IPS-NIHi7 (cell line): ENCODE data around the gene DDO.
"Not testable (repeated sequence)": the region's sequence is repeated elsewhere in the genome, so short reads cannot be mapped to it uniquely, and the experiment has no call there.

Experiments used
- DNase-seq: peaks from one replicate; pipeline ENCODE4 v3.0.0; 2012; ENCODE audit warnings: mixed read lengths; ENCODE audit errors: extremely low spot score

Gene DDO, protein sequence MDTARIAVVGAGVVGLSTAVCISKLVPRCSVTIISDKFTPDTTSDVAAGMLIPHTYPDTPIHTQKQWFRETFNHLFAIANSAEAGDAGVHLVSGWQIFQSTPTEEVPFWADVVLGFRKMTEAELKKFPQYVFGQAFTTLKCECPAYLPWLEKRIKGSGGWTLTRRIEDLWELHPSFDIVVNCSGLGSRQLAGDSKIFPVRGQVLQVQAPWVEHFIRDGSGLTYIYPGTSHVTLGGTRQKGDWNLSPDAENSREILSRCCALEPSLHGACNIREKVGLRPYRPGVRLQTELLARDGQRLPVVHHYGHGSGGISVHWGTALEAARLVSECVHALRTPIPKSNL

DNA sequence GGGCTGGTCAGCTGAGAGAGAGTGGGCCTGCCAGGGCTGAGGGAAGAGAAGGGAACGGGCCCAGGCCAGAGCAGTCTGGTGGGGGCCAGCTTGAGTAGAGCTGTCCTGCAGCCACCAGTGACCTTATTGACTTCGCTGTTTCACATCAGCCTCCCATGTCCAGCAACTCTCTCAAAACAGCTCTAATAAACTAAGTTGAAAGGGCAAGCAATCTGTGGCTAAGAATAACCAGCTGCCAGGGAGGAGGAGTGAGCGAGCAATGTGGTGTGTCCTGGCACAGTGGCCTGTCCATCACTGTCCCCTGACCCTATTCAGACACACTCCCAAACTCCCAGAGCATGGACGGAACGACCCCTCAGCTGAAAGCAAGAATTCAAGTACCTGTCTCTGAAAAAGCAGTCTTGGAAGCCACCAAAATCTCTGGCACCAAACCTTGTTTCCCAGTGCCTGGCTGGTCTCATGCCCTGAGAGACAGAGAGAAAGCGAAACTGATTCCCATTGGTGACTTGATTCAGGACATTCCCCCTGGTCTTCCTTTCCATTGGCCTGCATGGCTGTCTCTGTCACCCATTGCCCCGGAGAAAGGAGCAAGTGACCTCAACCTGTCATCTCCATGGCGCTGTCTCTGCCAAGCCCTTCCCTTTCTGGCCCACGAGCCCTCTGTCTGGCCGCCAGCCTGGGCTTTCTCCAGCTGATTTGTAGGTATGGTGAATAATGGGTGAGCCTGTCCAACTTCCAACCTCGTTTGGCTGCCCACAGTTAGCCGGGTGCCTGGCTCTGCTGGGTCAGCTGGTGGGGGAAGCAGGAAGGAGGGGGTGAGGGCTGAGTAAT is at the start of gene DDO:
Gene DDO, minus strand, starts transcription at position 490 of the 831 bp plus-strand sequence. CDS start 2,113 bp downstream, outside the sequence.
- DNase-seq, result no peak

GRCh38 chr6:110462884-110463481 is 47.6 kb upstream of the DDO start:
- no peak for DNase-seq

- no peak for DNase-seq
These were observed 46.0 kb upstream of the DDO start for GRCh38 chr6:110461376-110461775.

DNA sequence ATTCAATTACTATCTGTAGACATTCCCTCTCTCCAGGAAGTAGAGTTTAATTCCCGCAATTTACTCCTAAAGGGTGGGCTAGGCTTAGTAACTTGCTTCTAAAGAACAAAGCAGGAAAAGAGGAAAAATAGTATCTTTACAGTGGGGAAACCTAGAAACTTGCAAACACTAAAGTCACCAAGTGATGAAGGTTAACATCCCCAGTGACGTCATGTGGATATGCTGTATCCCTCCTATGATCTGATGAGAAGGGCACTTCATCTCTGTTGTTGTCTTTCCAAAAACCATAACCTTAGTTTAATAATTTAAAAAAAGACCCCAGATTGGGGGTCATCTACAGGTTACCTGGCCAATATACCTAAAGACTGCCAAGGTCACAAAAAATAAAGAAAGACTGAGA is 43.8 kb upstream of the DDO start:
- no peak for DNase-seq

DNA sequence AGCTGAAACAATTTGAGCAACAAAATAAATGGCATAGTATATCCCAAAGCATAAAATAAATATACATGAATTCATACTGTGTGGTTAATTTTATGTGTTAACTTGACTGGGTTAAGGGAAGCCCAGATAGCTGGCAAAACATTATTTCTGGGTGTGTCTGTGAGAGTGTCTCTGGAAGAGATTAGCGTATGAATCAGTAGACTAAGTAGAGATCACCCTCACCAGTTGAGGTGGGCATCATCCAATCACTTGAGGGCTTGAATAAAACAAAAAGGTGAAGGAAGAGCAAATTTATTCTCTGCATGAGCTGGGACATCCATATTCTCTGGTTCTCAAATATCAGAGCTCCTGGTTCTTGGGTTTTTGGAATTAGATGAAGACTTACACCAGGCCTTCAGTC is 43.1 kb upstream of the DDO start:
- no peak for DNase-seq

- DNase-seq, result not testable (repeated sequence)
These were observed 42.3 kb upstream of the DDO start for GRCh38 chr6:110457567-110458175.

- DNase-seq, result no peak
These were observed 41.3 kb upstream of the DDO start for GRCh38 chr6:110456694-110457093.

- no peak for DNase-seq
These were observed 34.1 kb upstream of the DDO start for GRCh38 chr6:110449541-110449895.

GRCh38 chr6:110448846-110449540 is 33.6 kb upstream of the DDO start:
- DNase-seq, result no peak

GRCh38 chr6:110447761-110448160 is 32.4 kb upstream of the DDO start:
- no peak for DNase-seq

- DNase-seq, result no peak
These were observed 31.0 kb upstream of the DDO start for GRCh38 chr6:110446405-110446804.

DNA sequence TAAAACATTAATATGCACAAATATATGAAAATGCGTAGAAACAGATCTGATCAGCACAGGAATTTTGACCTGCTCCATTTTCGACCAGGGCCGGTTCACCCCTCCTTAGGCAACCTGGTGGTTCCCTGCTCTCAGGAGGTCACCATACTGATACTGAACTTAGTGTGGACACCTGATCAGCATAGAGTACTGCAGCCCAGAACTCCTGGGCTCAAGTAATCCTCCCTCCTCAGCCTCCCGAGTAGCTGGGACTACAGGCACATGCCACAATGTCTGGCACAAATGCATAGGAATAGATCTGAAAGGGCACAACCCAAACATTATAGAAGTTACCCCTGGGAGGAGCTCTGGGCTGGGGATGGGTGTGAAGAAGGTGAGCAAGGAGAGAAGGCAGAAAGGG is 24.7 kb upstream of the DDO start:
- no peak for DNase-seq

- no peak for DNase-seq
These were observed 24.0 kb upstream of the DDO start for GRCh38 chr6:110439356-110439755.

GRCh38 chr6:110434961-110435602 is 19.7 kb upstream of the DDO start:
- DNase-seq, result no peak

DNA sequence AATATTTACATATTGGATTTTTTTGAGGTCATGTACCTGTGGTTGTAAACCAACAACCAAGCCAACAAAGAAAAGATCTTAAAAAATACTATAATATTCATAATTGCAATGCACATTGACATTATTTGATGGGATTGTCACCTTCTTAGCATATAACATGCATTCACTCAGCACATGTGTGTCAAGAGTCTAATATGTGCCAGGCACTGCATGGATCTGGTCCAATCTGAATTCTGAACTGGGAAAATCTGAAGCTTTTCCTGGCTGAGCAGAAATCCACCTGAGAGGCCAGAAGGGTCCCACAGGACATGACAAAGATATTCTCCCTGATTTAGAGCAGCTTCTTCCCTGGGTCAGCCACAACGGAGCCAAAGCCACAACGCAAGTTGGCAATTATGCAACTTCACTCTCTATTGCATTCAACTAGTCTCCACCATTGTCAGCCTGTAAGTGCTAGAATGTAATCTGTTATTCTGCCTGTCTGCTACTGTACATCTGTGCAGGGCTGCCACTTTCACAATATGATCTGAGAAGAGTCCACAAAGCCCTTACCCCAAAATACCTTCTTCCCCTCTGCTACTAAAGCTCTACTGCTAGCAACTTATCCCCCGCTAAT is 17.0 kb upstream of the DDO start:
- no peak for DNase-seq

- no peak for DNase-seq
These were observed 15.4 kb upstream of the DDO start for GRCh38 chr6:110430741-110431140.

GRCh38 chr6:110430236-110430635 is 14.9 kb upstream of the DDO start:
- peak; percentile 43 for DNase-seq

DNA sequence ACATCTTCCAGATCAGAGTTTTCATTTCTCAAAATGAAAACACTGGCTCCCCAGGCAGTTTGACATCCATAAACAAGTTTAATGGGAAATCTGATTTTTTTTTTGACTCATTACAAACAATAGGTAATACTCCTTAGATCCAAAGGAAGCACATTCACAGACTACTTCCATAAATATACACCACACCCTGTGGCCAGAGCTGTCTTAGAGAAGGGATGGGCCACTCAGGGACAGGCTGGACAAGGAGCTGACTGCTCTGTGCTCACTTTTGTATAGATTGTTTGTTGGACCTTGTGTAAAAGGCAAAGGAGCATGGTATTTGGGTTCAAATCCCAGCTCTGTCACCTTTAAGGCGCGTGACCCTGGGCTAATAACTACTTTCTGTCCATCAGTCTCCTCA is 12.8 kb upstream of the DDO start:
- no peak for DNase-seq

GRCh38 chr6:110425816-110426215 is 10.4 kb upstream of the DDO start:
- no peak for DNase-seq

DNA sequence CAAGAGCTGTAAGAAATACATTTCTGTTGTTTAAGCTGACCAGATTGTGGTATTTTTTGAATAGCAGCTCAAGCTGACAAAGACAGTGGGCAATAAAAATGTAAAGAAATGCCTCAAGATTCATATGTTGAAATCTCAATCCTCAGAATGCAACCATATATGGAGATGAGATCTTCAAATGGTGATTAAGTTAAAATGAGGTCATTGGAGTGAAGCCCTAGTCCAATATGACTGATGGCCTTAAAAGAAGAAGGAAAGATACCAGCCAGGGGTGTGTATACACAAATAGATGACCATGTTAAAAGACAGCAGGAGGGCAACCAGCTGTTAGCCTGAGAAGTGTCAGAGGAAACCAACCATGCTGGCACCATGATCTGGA is 7.1 kb upstream of the DDO start:
- no peak for DNase-seq
